HepG2 (cell line): ENCODE measurements around the gene TNK1. TPM values are rescaled to one million over a fixed set of nuclear protein-coding genes. Genes with fewer than 3 reads are reported as not detected.

ENCODE experiments used
- ATAC-seq: fragments of 200-7000 bp; cut with Tn5 transposase; 3 replicates; pipeline ENCODE4 v1.9.1; 2020; ENCODE audit warnings: mild to moderate bottlenecking, moderate library complexity
- BruUV-seq: library from RNA; stranded (reverse); fragments of 400-500 nt; replicated peaks from 2 replicates; lab custom pipeline; 2021; lab: Mats Ljungman, UMichigan
- CTCF ChIA-PET: fragments of 300-600 bp; formaldehyde crosslinking; extraction: SDS; loops from one replicate; lab custom pipeline; 2021; ENCODE audit warnings: low total read pairs, inconsistent platforms, low intra/inter-chr PET ratio; lab: Yijun Ruan, JAX
- POLR2A ChIA-PET: fragments of 350-600 bp; sonication (Branson Sonifier 250); formaldehyde crosslinking; loops from one replicate; lab custom pipeline; 2020; ENCODE audit warnings: antibody characterized with exemption, inconsistent platforms; lab: Yijun Ruan, JAX
- DNase-seq: peaks from one replicate; pipeline ENCODE4 v3.0.0-alpha.2; 2015; ENCODE audit warnings: low spot score
- FAIRE-seq: peaks from 3 replicates; lab custom pipeline; 2011; peaks lifted over from hg19 to GRCh38; lab: Jason Lieb, UNC
- H2AFZ ChIP-seq: one replicate; pipeline ENCODE4 v1.6.1; 2011; ENCODE audit warnings: low read length, inconsistent platforms
- H3K27ac ChIP-seq: fragments of 300-600 bp; 3 replicates; pipeline ENCODE4 v1.8.0; 2011; ENCODE audit warnings: mixed run types, mild to moderate bottlenecking, mixed read lengths, low read length, inconsistent platforms; ENCODE audit not compliant: insufficient read depth; ENCODE audit errors: extremely low read length
- H3K27me3 ChIP-seq, 2 experiments: fragments of 200-600 bp in 1 of 2; 2 replicates in 1 of 2; 3 replicates in 1 of 2; pipeline versions ENCODE4 v1.6.0 to v1.8.0; 2011; ENCODE audit warnings: low read length in 2 of 2, mild to moderate bottlenecking in 2 of 2, moderate library complexity in 2 of 2, inconsistent platforms in 1 of 2; ENCODE audit not compliant: insufficient read depth in 2 of 2, control insufficient read depth in 1 of 2
- H3K36me3 ChIP-seq, 2 experiments: fragments of 200-600 bp in 1 of 2; replicated peaks in 1 of 2; 2 replicates in 1 of 2; 3 replicates in 1 of 2; pipeline versions ENCODE4 v1.5.1 to v1.8.0; 2011; ENCODE audit warnings: low read length in 2 of 2, inconsistent platforms in 1 of 2; ENCODE audit not compliant: insufficient read depth in 2 of 2, control insufficient read depth in 1 of 2
- H3K4me1 ChIP-seq: 2 replicates; pipeline ENCODE4 v1.5.1; 2012; ENCODE audit warnings: low read length, inconsistent platforms; ENCODE audit not compliant: insufficient read depth
- H3K4me2 ChIP-seq: 2 replicates; pipeline ENCODE4 v1.6.0; 2011; ENCODE audit warnings: low read depth, low read length, inconsistent platforms
- H3K4me3 ChIP-seq, 3 experiments: fragments of 200-600 bp in 1 of 3; sonication (generic), shearing (Covaris generic) in 1 of 3; replicated peaks in 1 of 3; 2 replicates each; pipeline ENCODE4 v1.5.1; 2011 to 2016; ENCODE audit warnings: low read length in 3 of 3, inconsistent platforms in 2 of 3, low read depth in 2 of 3, mild to moderate bottlenecking in 2 of 3, control low read depth in 1 of 3, mixed read lengths in 1 of 3; ENCODE audit not compliant: insufficient read depth in 1 of 3
- H3K79me2 ChIP-seq: one replicate; pipeline ENCODE4 v1.6.1; 2011; ENCODE audit warnings: low read length, inconsistent platforms; ENCODE audit not compliant: insufficient read depth
- H3K9ac ChIP-seq: 2 replicates; pipeline ENCODE4 v1.6.0; 2011; ENCODE audit warnings: mild to moderate bottlenecking, low read depth, low read length, inconsistent platforms; ENCODE audit not compliant: insufficient read depth
- H3K9me3 ChIP-seq: 2 replicates; pipeline ENCODE4 v1.5.1; 2012; ENCODE audit warnings: mild to moderate bottlenecking, low read length
- H4K20me1 ChIP-seq: 2 replicates; pipeline ENCODE4 v1.6.0; 2011; ENCODE audit warnings: inconsistent platforms, mild to moderate bottlenecking, low read length, moderate library complexity; ENCODE audit not compliant: insufficient read depth
- AHR ChIP-seq: IDR thresholded peaks from 2 replicates; pipeline ENCODE4 v1.6.1; 2018; ENCODE audit warnings: missing genetic modification reagents, missing compliant biosample characterization
- BCL6 ChIP-seq: IDR thresholded peaks from 2 replicates; pipeline ENCODE4 v1.6.1; 2016; ENCODE audit warnings: missing genetic modification reagents, missing compliant biosample characterization
- GRHL1 ChIP-seq: sonication (generic); formaldehyde crosslinking; conservative IDR thresholded peaks from 2 replicates; pipeline ENCODE4 v1.8.0; 2022; ENCODE audit warnings: missing genetic modification reagents
- ONECUT2 ChIP-seq: sonication (generic); formaldehyde crosslinking; IDR thresholded peaks from 2 replicates; pipeline ENCODE4 v1.4.0; 2020; ENCODE audit warnings: missing genetic modification reagents
- SMAD3 ChIP-seq: sonication (generic); formaldehyde crosslinking; IDR thresholded peaks from 2 replicates; pipeline ENCODE4 v1.4.0; 2020; ENCODE audit warnings: missing genetic modification reagents
- TP53 ChIP-seq: sonication (generic); formaldehyde crosslinking; conservative IDR thresholded peaks from 2 replicates; pipeline ENCODE4 v1.4.0; 2020; ENCODE audit warnings: missing genetic modification reagents
- ZBTB8A ChIP-seq: sonication (generic); formaldehyde crosslinking; IDR thresholded peaks from 2 replicates; pipeline ENCODE4 v1.4.0; 2020; ENCODE audit warnings: mild to moderate bottlenecking, low read depth, missing genetic modification reagents, borderline replicate concordance
- ZNF460 ChIP-seq: sonication (generic); formaldehyde crosslinking; IDR thresholded peaks from 2 replicates; pipeline ENCODE4 v1.5.1; 2020; ENCODE audit warnings: missing genetic modification reagents, mild to moderate bottlenecking, borderline replicate concordance
- ZNF563 ChIP-seq: sonication (generic); formaldehyde crosslinking; IDR thresholded peaks from 2 replicates; pipeline ENCODE4 v1.8.0; 2022; ENCODE audit warnings: mild to moderate bottlenecking, moderate library complexity, missing genetic modification reagents
- ZNF704 ChIP-seq: sonication (generic); formaldehyde crosslinking; IDR thresholded peaks from 2 replicates; pipeline ENCODE4 v1.8.1; 2023; ENCODE audit warnings: mild to moderate bottlenecking, inconsistent platforms, moderate library complexity, missing genetic modification reagents, borderline replicate concordance
- WGBS: methylation state at CpG from one replicate; pipeline ENCODE4 v1.1.6; 2017; ENCODE audit warnings: low lambda C conversion rate; 5-methylcytosine and 5-hydroxymethylcytosine counted together
- in situ Hi-C: cut with HindIII; loops from 2 replicates; pipeline ENCODE4 v1.10.0; 2017; ENCODE audit warnings: low pct_unique_long_range_greater_than_20kb; ENCODE audit not compliant: extremely low pct_ligation_motif_present
- intact Hi-C: fragments of 100-400 bp; cut with micrococcal nuclease; formaldehyde crosslinking; loops from one replicate; pipeline ENCODE4 v1.10.0; 2022; ENCODE audit not compliant: unreplicated experiment
- polyA plus RNA-seq, 8 experiments: library from polyadenylated mRNA; depleted of rRNA in 3 of 8; stranded (reverse) in 7 of 8; unstranded in 1 of 8; fragments of >200 nt; fragmentation: Illumina TruSeq in 4 of 8; extraction: Trizol in 4 of 8; gene quantifications; 2 replicates each; pipeline versions ENCODE4 v1.2.1 to v1.2.3, GENCODE V29; 2011 to 2016; ENCODE audit warnings: low read depth in 4 of 8, missing spikeins in 1 of 8, mixed read lengths in 1 of 8; ENCODE audit not compliant: insufficient read depth in 1 of 8
- total RNA-seq, 5 experiments: library from RNA; depleted of rRNA; stranded (reverse); fragments of >200 nt; fragmentation: Illumina TruSeq; extraction: Trizol; gene quantifications; 2 replicates each; pipeline ENCODE4 v1.2.3, GENCODE V29; 2016; ENCODE audit warnings: low read depth in 1 of 5
- TF ChIP-seq, protein P1 (sequence below), 2 experiments: IDR thresholded peaks; 2 replicates each; pipeline ENCODE4 v1.6.1; 2011 to 2012; ENCODE audit warnings: low read length in 2 of 2, borderline replicate concordance in 1 of 2, low read depth in 1 of 2, mild to moderate bottlenecking in 1 of 2, moderate library complexity in 1 of 2

TNK1 gene
- total and polyA plus RNA-seq, 2 of the 13 experiments (the other 11 are each of a cell fraction or from before 2014, with no cell fraction given) = 2.0 to 3.5 TPM

DNA sequence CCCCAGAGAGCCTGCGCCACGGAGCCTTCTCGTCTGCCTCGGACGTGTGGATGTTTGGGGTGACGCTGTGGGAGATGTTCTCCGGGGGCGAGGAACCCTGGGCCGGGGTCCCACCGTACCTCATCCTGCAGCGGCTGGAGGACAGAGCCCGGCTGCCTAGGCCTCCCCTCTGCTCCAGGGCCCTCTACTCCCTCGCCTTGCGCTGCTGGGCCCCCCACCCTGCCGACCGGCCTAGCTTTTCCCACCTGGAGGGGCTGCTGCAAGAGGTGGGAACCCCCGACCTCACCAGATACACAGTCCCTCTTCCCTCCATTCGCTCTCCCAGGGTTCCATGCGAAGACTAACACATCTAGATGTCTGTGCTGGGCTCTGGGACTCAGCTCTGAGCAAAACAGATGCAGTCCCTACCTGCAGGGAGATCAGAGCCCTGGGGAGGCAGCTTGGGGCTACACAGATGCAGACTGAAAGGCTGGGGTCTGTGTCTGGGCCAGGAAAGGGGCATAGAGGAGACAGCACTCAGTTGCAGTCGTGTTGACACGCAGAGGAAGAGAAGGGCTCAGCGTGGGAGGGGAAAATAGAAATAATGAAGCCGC is 3.7 kb downstream of the TNK1 start:
- intact Hi-C loops = no loop called here
- CTCF ChIA-PET = no interaction called here
- POLR2A ChIA-PET = interaction anchor here (1.6 kb wide), 1 partner anchor 19 kb away, joined by 4 read pairs; the partner anchor contains the start of gene TMEM256
- Histone ChIP-seq H3K4me2 (no peak overlapping the region), H3K36me3 (no peaks in the 10 kb centered on the region; a peak in 1 of 5 replicates), H3K9ac (no peak overlapping the region), H3K27me3 (0 out of 5 replicates have a peak, but pooled peaks cover 0 to 1% of the 10 kb centered on the region in 2 experiments), H3K27ac (no peak overlapping the region), H3K9me3 (no peaks in the 10 kb centered on the region), H3K4me3 (no peak overlapping the region), H3K4me1 (peaks cover 19% of the 10 kb centered on the region), H2AFZ (no peak overlapping the region), H3K79me2 (no peaks in the 10 kb centered on the region), H4K20me1 (no peaks in the 10 kb centered on the region)
- WGBS = 99% methylated on average over 9 of the region's 23 CpGs
- TF ChIP-seq ZBTB8A (CRISPR knock-in tag) = no peak
- no peak for TF ChIP-seq TP53 (CRISPR knock-in tag)
- no peak for TF ChIP-seq ZNF563
- in situ Hi-C loops = no loop called here
- no peak for DNase-seq
- no TSS peak for BruUV-seq
- no peak for ATAC-seq
- no peak for FAIRE-seq

DNA sequence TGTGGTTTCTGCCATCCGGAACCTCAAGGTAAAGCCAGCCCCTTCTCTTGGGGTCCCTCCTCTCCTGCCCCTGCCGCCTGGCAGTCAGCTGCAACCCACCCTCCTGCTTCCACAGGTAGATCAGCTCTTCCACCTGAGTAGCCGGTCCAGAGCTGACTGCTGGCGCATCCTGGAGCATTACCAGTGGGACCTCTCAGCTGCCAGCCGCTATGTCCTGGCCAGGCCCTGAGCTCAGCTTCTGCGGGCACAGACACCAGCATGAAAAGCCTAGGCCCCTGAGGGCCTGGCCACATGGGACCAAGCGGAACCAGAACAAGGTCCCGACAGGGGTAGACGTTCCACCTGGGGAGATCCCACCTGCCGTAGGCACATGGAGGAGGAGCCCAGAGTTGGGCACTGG is 8.0 kb downstream of the TNK1 start:
- ATAC-seq (no peak), FAIRE-seq (no peak), DNase-seq (no peak)
- Histone ChIP-seq H3K36me3 (peaks cover 0 to 2% of the 10 kb centered on the region in 2 experiments; a peak in 2 of 5 replicates), H3K9me3 (no peaks in the 10 kb centered on the region), H3K4me1 (peaks cover 7% of the 10 kb centered on the region; the same call in 1 of the 2 replicates), H3K4me3 (no peak overlapping the region), H4K20me1 (no peaks in the 10 kb centered on the region), H3K79me2 (no peaks in the 10 kb centered on the region), H3K4me2 (no peak overlapping the region), H3K27me3 (no peaks in the 10 kb centered on the region), H3K27ac (no peak overlapping the region), H2AFZ (no peak overlapping the region), H3K9ac (no peak overlapping the region)
- in situ Hi-C loops (no loop called here), intact Hi-C loops (no loop called here)
- BruUV-seq = no TSS peak
- WGBS = 87% methylated on average over 3 of the region's 10 CpGs
- ChIA-PET CTCF (no interaction called here), POLR2A (interaction anchor here (2.4 kb wide), 1 partner anchor 15 kb away, joined by 12 read pairs; the partner anchor contains the start of gene TMEM256)
- TF ChIP-seq GRHL1 (CRISPR knock-in tag) (no peak), ONECUT2 (CRISPR knock-in tag) (no peak), BCL6 (CRISPR knock-in tag) (no peak), ZNF460 (CRISPR knock-in tag) (no peak), ZNF704 (no peak), AHR (no peak), SMAD3 (no peak)
- TF ChIP-seq, protein P1, sequence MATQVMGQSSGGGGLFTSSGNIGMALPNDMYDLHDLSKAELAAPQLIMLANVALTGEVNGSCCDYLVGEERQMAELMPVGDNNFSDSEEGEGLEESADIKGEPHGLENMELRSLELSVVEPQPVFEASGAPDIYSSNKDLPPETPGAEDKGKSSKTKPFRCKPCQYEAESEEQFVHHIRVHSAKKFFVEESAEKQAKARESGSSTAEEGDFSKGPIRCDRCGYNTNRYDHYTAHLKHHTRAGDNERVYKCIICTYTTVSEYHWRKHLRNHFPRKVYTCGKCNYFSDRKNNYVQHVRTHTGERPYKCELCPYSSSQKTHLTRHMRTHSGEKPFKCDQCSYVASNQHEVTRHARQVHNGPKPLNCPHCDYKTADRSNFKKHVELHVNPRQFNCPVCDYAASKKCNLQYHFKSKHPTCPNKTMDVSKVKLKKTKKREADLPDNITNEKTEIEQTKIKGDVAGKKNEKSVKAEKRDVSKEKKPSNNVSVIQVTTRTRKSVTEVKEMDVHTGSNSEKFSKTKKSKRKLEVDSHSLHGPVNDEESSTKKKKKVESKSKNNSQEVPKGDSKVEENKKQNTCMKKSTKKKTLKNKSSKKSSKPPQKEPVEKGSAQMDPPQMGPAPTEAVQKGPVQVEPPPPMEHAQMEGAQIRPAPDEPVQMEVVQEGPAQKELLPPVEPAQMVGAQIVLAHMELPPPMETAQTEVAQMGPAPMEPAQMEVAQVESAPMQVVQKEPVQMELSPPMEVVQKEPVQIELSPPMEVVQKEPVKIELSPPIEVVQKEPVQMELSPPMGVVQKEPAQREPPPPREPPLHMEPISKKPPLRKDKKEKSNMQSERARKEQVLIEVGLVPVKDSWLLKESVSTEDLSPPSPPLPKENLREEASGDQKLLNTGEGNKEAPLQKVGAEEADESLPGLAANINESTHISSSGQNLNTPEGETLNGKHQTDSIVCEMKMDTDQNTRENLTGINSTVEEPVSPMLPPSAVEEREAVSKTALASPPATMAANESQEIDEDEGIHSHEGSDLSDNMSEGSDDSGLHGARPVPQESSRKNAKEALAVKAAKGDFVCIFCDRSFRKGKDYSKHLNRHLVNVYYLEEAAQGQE (IDR thresholded peaks at IDR 0.05; ENCODE audit: borderline replicate concordance in 1 of 2, low read depth in 1 of 2, low read length in 2 of 2) = no peak
